HG02981 (cell line): ENCODE measurements around the gene SPP1.
"Not testable (repeated sequence)": the region's sequence is repeated elsewhere in the genome, so short reads cannot be mapped to it uniquely, and the experiment has no call there.

ENCODE experiments used
- ATAC-seq: cut with Tn5 transposase; IDR thresholded peaks from one replicate; pipeline ENCODE4 v1.9.1; 2021; ENCODE audit warnings: mild to moderate bottlenecking, moderate library complexity; ENCODE audit not compliant: unreplicated experiment

Gene SPP1

GRCh38 chr4:87985097-87985886, 9.8 kb downstream of the SPP1 start:
- ATAC-seq = peak; percentile 82

GRCh38 chr4:87985887-87986200, 10.3 kb downstream of the SPP1 start:
- no peak for ATAC-seq

GRCh38 chr4:87986508-87986907, 11.0 kb downstream of the SPP1 start:
- ATAC-seq = no peak

GRCh38 chr4:87989765-87990164, 14.3 kb downstream of the SPP1 start:
- ATAC-seq = no peak

- ATAC-seq = no peak
Observed at GRCh38 chr4:87995435-87995834, 19.9 kb downstream of the SPP1 start.

- not testable (repeated sequence) for ATAC-seq
Observed at GRCh38 chr4:87999191-87999691, 23.7 kb downstream of the SPP1 start.

GRCh38 chr4:88001871-88002270, 26.4 kb downstream of the SPP1 start:
- no peak for ATAC-seq

GRCh38 chr4:88002786-88003185, 27.3 kb downstream of the SPP1 start:
- ATAC-seq = no peak

- ATAC-seq = no peak
Observed at GRCh38 chr4:88003261-88003660, 27.7 kb downstream of the SPP1 start.

- ATAC-seq = no peak
Observed at GRCh38 chr4:88005076-88005475, 29.6 kb downstream of the SPP1 start.

GRCh38 chr4:88005946-88006345, 30.4 kb downstream of the SPP1 start:
- no peak for ATAC-seq

GRCh38 chr4:88006956-88007303, 31.4 kb downstream of the SPP1 start:
- ATAC-seq = no peak

- peak; percentile 83 for ATAC-seq
Observed at GRCh38 chr4:88007304-88008121, 32.0 kb downstream of the SPP1 start, which contains the start of gene PKD2. PKD2 (plus strand) TSS chr4:88007635; CDS start chr4:88007734, 99 bp downstream.

- peak; percentile 32 for ATAC-seq
Observed at GRCh38 chr4:88008122-88008742, 32.7 kb downstream of the SPP1 start.

- ATAC-seq = no peak
Observed at GRCh38 chr4:88008743-88009171, 33.2 kb downstream of the SPP1 start.

- ATAC-seq = no peak
Observed at GRCh38 chr4:88009871-88010270, 34.4 kb downstream of the SPP1 start.

- ATAC-seq = no peak
Observed at GRCh38 chr4:88010966-88011365, 35.5 kb downstream of the SPP1 start.

GRCh38 chr4:88012647-88013046, 37.1 kb downstream of the SPP1 start:
- peak; percentile 54 for ATAC-seq

- no peak for ATAC-seq
Observed at GRCh38 chr4:88014386-88014905, 38.9 kb downstream of the SPP1 start.

- ATAC-seq = no peak
Observed at GRCh38 chr4:88015659-88016295, 40.3 kb downstream of the SPP1 start.
